HepG2 (cell line): ENCODE data around the gene RNASE11. TPM values are rescaled to one million over a fixed set of nuclear protein-coding genes. Genes with fewer than 3 reads are reported as not detected.

Experiments
- ATM ChIP-seq: fragments of 450-650 bp; IDR thresholded peaks from 2 replicates; pipeline ENCODE4 v1.7.1; 2017; ENCODE audit warnings: mild to moderate bottlenecking, borderline replicate concordance
- CENPT ChIP-seq: sonication (generic); formaldehyde crosslinking; IDR thresholded peaks from 2 replicates; pipeline ENCODE4 v1.8.0; 2022; ENCODE audit warnings: low read depth, mild to moderate bottlenecking, moderate library complexity, missing genetic modification reagents
- CENPX ChIP-seq: sonication (generic); formaldehyde crosslinking; IDR thresholded peaks from 2 replicates; pipeline ENCODE4 v1.9.0; 2021; ENCODE audit warnings: mild to moderate bottlenecking, missing genetic modification reagents, moderate library complexity
- ELF4 ChIP-seq: sonication (generic); formaldehyde crosslinking; IDR thresholded peaks from 2 replicates; pipeline ENCODE4 v1.5.0; 2020; ENCODE audit warnings: missing genetic modification reagents, mild to moderate bottlenecking, moderate library complexity, borderline replicate concordance
- HNF4A ChIP-seq: sonication (generic); formaldehyde crosslinking; IDR thresholded peaks from 2 replicates; pipeline ENCODE4 v1.4.0; 2020; ENCODE audit warnings: missing genetic modification reagents
- MAFG ChIP-seq: sonication (generic); formaldehyde crosslinking; IDR thresholded peaks from 2 replicates; pipeline ENCODE4 v1.5.1; 2020; ENCODE audit warnings: mild to moderate bottlenecking, missing genetic modification reagents
- NFE2L1 ChIP-seq: sonication (generic); formaldehyde crosslinking; IDR thresholded peaks from 2 replicates; pipeline ENCODE4 v1.4.0; 2020; ENCODE audit warnings: missing genetic modification reagents, mild to moderate bottlenecking, borderline replicate concordance
- NFKBIZ ChIP-seq: IDR thresholded peaks from 2 replicates; pipeline ENCODE4 v1.6.1; 2018; ENCODE audit warnings: missing genetic modification reagents, missing compliant biosample characterization
- NR3C1 ChIP-seq: sonication (generic); formaldehyde crosslinking; IDR thresholded peaks from 2 replicates; pipeline ENCODE4 v1.4.0; 2020; ENCODE audit warnings: missing genetic modification reagents
- PHB2 ChIP-seq: fragments of 450-650 bp; IDR thresholded peaks from 2 replicates; pipeline ENCODE4 v1.6.1; 2018; ENCODE audit not compliant: partially characterized antibody
- RAD21 ChIP-seq: fragments of 450-650 bp; formaldehyde crosslinking; IDR thresholded peaks from 2 replicates; pipeline ENCODE4 v1.5.0; 2020; ENCODE audit warnings: mild to moderate bottlenecking
- RFX5 ChIP-seq: IDR thresholded peaks from 2 replicates; pipeline ENCODE4 v1.6.1; 2011; ENCODE audit warnings: low read depth, low read length, improper control_type of control experiment
- SRY ChIP-seq: sonication (generic); formaldehyde crosslinking; IDR thresholded peaks from 2 replicates; pipeline ENCODE4 v1.8.0; 2022; ENCODE audit warnings: mild to moderate bottlenecking, missing genetic modification reagents
- TOE1 ChIP-seq: sonication (generic); formaldehyde crosslinking; IDR thresholded peaks from 2 replicates; pipeline ENCODE4 v1.4.0; 2020; ENCODE audit warnings: mild to moderate bottlenecking, missing genetic modification reagents
- ZFP37 ChIP-seq: sonication (generic); formaldehyde crosslinking; IDR thresholded peaks from 2 replicates; pipeline ENCODE4 v1.4.0; 2020; ENCODE audit warnings: missing genetic modification reagents, borderline replicate concordance
- ZFP82 ChIP-seq: sonication (generic); formaldehyde crosslinking; IDR thresholded peaks from 2 replicates; pipeline ENCODE4 v1.5.1; 2020; ENCODE audit warnings: mild to moderate bottlenecking, missing genetic modification reagents, borderline replicate concordance
- ZNF253 ChIP-seq: sonication (generic); formaldehyde crosslinking; IDR thresholded peaks from 2 replicates; pipeline ENCODE4 v1.8.0; 2022; ENCODE audit warnings: mild to moderate bottlenecking, missing genetic modification reagents, borderline replicate concordance
- ZNF331 ChIP-seq: sonication (generic); formaldehyde crosslinking; IDR thresholded peaks from 2 replicates; pipeline ENCODE4 v1.4.0; 2020; ENCODE audit warnings: missing genetic modification reagents
- ZNF354B ChIP-seq: sonication (generic); formaldehyde crosslinking; IDR thresholded peaks from 2 replicates; pipeline ENCODE4 v1.8.0; 2022; ENCODE audit warnings: mild to moderate bottlenecking, missing genetic modification reagents
- ZNF558 ChIP-seq: sonication (generic); formaldehyde crosslinking; IDR thresholded peaks from 2 replicates; pipeline ENCODE4 v1.9.0; 2022; ENCODE audit warnings: mild to moderate bottlenecking, missing genetic modification reagents, borderline replicate concordance
- ZNF577 ChIP-seq: sonication (generic); formaldehyde crosslinking; IDR thresholded peaks from 2 replicates; pipeline ENCODE4 v1.4.0; 2020; ENCODE audit warnings: mild to moderate bottlenecking, low read depth, missing genetic modification reagents, borderline replicate concordance
- ZNF709 ChIP-seq: sonication (generic); formaldehyde crosslinking; IDR thresholded peaks from 2 replicates; pipeline ENCODE4 v1.5.0; 2020; ENCODE audit warnings: mild to moderate bottlenecking, missing genetic modification reagents
- ZNF879 ChIP-seq: sonication (generic); formaldehyde crosslinking; IDR thresholded peaks from 2 replicates; pipeline ENCODE4 v1.8.1; 2023; ENCODE audit warnings: missing genetic modification reagents
- polyA plus RNA-seq, 8 experiments: library from polyadenylated mRNA; depleted of rRNA in 3 of 8; stranded (reverse) in 7 of 8; unstranded in 1 of 8; fragments of >200 nt; fragmentation: Illumina TruSeq in 4 of 8; extraction: Trizol in 4 of 8; gene quantifications; 2 replicates each; pipeline versions ENCODE4 v1.2.1 to v1.2.3, GENCODE V29; 2011 to 2016; ENCODE audit warnings: low read depth in 4 of 8, missing spikeins in 1 of 8, mixed read lengths in 1 of 8; ENCODE audit not compliant: insufficient read depth in 1 of 8
- total RNA-seq, 5 experiments: library from RNA; depleted of rRNA; stranded (reverse); fragments of >200 nt; fragmentation: Illumina TruSeq; extraction: Trizol; gene quantifications; 2 replicates each; pipeline ENCODE4 v1.2.3, GENCODE V29; 2016; ENCODE audit warnings: low read depth in 1 of 5
- TF ChIP-seq, protein P1 (sequence below): sonication (generic); formaldehyde crosslinking; IDR thresholded peaks from 2 replicates; pipeline ENCODE4 v1.4.0; 2020; ENCODE audit warnings: low read depth, mild to moderate bottlenecking, missing genetic modification reagents
- TF ChIP-seq, protein P2 (sequence below): sonication (generic); formaldehyde crosslinking; IDR thresholded peaks from 2 replicates; pipeline ENCODE4 v1.5.0; 2020; ENCODE audit warnings: missing genetic modification reagents
- TF ChIP-seq, protein P3 (sequence below): sonication (generic); formaldehyde crosslinking; conservative IDR thresholded peaks from 2 replicates; pipeline ENCODE4 v1.4.0; 2020; ENCODE audit warnings: missing genetic modification reagents
- TF ChIP-seq, protein P4 (sequence below): IDR thresholded peaks from 2 replicates; pipeline ENCODE4 v1.6.1; 2016; ENCODE audit warnings: missing compliant biosample characterization, missing genetic modification reagents, borderline replicate concordance

The RNASE11 gene
- total and polyA plus RNA-seq, 2 of the 13 experiments (the other 11 are each of a cell fraction or from before 2014, with no cell fraction given): not detected

DNA sequence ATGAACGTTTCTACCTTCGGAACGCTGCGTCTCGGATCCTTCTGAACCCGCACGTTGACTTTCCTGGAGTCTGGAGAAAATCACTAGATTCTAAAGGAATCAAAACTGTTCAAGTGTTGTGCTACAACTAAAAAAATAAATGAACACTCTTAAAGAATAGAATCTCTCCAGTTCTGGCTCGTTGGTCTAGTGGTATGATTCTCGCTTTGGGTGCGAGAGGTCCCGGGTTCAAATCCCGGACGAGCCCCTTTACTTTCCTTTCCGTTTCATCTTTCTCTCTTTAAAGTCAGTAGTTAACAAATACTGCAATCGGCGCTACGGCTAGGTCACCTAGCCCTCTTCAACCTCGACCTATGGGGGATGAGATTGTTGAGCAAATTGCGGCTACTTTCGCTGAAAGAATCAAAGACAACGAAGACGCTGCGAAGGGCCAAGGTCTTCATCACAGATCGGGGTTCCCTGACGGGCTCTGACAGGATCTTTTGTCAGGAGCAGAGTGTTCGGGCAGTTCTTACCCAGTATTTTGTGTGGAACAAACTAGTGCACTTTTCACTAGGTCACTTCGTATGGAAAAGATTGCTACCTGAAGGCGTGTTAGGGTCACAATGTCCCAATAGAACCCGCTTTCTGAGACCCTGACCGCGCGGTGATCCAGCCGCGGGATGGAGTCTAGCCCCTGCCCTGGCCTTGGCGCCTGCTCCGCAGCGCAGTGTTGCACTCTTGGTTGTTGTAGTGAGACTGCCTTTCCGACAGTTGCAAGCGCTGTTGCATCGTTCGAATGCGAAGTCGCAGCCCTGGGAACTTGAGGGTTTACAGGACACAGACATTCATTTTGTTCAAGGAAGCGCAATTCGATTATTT lies 45.3 kb upstream of the RNASE11 start (continued):
- TF ChIP-seq, protein P1, sequence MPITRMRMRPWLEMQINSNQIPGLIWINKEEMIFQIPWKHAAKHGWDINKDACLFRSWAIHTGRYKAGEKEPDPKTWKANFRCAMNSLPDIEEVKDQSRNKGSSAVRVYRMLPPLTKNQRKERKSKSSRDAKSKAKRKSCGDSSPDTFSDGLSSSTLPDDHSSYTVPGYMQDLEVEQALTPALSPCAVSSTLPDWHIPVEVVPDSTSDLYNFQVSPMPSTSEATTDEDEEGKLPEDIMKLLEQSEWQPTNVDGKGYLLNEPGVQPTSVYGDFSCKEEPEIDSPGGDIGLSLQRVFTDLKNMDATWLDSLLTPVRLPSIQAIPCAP (CRISPR knock-in tag): no peak
- no peak for TF ChIP-seq SRY (CRISPR knock-in tag)
- TF ChIP-seq NR3C1 (CRISPR knock-in tag): no peak
- no peak for TF ChIP-seq ZFP82
- no peak for TF ChIP-seq CENPX (CRISPR knock-in tag)
- no peak for TF ChIP-seq NFE2L1 (CRISPR knock-in tag)
- TF ChIP-seq RAD21 (CRISPR knock-in tag): no peak
- no peak for TF ChIP-seq MAFG
- no peak for TF ChIP-seq ELF4 (CRISPR knock-in tag)
- TF ChIP-seq NFKBIZ (CRISPR knock-in tag): no peak
- no peak for TF ChIP-seq PHB2
- peak; percentile 85 for TF ChIP-seq ZNF331 (CRISPR knock-in tag)
- no peak for TF ChIP-seq ZNF577 (CRISPR knock-in tag)
- no peak for TF ChIP-seq ATM
- TF ChIP-seq ZNF879 (CRISPR knock-in tag): no peak
- no peak; the same call in 1 of the 2 replicates for TF ChIP-seq ZNF354B (CRISPR knock-in tag)
- TF ChIP-seq HNF4A (CRISPR knock-in tag): no peak; the same call in 1 of the 2 replicates
- TF ChIP-seq ZNF558: no peak
- TF ChIP-seq, protein P2, sequence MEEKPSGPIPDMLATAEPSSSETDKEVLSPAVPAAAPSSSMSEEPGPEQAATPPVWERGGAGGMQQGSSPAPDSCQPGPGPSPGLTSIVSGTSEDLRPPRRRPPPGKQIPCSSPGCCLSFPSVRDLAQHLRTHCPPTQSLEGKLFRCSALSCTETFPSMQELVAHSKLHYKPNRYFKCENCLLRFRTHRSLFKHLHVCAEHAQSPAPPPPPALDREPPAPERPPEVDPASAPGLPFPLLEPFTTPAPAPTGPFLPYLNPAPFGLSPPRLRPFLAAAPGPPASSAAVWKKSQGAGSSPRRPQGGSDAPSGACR: no peak
- TF ChIP-seq ZNF253 (CRISPR knock-in tag): no peak
- TF ChIP-seq ZNF709 (CRISPR knock-in tag): no peak
- no peak for TF ChIP-seq CENPT (CRISPR knock-in tag)
- TF ChIP-seq, protein P3, sequence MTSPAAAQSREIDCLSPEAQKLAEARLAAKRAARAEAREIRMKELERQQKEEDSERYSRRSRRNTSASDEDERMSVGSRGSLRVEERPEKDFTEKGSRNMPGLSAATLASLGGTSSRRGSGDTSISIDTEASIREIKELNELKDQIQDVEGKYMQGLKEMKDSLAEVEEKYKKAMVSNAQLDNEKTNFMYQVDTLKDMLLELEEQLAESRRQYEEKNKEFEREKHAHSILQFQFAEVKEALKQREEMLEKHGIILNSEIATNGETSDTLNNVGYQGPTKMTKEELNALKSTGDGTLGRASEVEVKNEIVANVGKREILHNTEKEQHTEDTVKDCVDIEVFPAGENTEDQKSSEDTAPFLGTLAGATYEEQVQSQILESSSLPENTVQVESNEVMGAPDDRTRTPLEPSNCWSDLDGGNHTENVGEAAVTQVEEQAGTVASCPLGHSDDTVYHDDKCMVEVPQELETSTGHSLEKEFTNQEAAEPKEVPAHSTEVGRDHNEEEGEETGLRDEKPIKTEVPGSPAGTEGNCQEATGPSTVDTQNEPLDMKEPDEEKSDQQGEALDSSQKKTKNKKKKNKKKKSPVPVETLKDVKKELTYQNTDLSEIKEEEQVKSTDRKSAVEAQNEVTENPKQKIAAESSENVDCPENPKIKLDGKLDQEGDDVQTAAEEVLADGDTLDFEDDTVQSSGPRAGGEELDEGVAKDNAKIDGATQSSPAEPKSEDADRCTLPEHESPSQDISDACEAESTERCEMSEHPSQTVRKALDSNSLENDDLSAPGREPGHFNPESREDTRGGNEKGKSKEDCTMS (CRISPR knock-in tag): no peak
- no peak for TF ChIP-seq RFX5
- TF ChIP-seq ZFP37 (CRISPR knock-in tag): no peak
- TF ChIP-seq, protein P4, sequence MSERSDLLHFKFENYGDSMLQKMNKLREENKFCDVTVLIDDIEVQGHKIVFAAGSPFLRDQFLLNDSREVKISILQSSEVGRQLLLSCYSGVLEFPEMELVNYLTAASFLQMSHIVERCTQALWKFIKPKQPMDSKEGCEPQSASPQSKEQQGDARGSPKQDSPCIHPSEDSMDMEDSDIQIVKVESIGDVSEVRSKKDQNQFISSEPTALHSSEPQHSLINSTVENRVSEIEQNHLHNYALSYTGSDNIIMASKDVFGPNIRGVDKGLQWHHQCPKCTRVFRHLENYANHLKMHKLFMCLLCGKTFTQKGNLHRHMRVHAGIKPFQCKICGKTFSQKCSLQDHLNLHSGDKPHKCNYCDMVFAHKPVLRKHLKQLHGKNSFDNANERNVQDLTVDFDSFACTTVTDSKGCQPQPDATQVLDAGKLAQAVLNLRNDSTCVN: peak; percentile 21; the same call in 1 of the 2 replicates
- TF ChIP-seq TOE1 (CRISPR knock-in tag): no peak; the same call in 1 of the 2 replicates
